SU-DHL-6 (cell line): ENCODE results near the gene SCTR.

ENCODE experiments used
- H2AFZ ChIP-seq: fragments of 200-600 bp; sonication (generic); 2 replicates; pipeline ENCODE4 v1.6.1; 2014; ENCODE audit warnings: low read depth, mild to moderate bottlenecking, moderate library complexity, mixed read lengths, antibody characterized with exemption, low read length; ENCODE audit not compliant: severe bottlenecking
- H3F3A ChIP-seq: fragments of 200-600 bp; shearing (Covaris generic); 2 replicates; pipeline ENCODE4 v1.6.0; 2016; ENCODE audit warnings: antibody characterized with exemption, mild to moderate bottlenecking; ENCODE audit not compliant: insufficient read depth
- H3K27ac ChIP-seq: fragments of 200-600 bp; sonication (generic); 2 replicates; pipeline ENCODE4 v1.5.1; 2016; ENCODE audit warnings: low read depth, mild to moderate bottlenecking, low read length, moderate library complexity, mixed read lengths
- H3K27me3 ChIP-seq: fragments of 200-600 bp; sonication (generic), shearing (Covaris generic); 2 replicates; pipeline ENCODE4 v1.6.0; 2014; ENCODE audit warnings: mild to moderate bottlenecking, low read length
- H3K36me3 ChIP-seq: fragments of 200-600 bp; sonication (generic); 2 replicates; pipeline ENCODE4 v1.6.1; 2014; ENCODE audit warnings: mild to moderate bottlenecking, low read length, mixed read lengths
- H3K4me2 ChIP-seq: fragments of 300-600, 200-600 bp; shearing (Covaris generic), sonication (generic); 2 replicates; pipeline ENCODE4 v1.6.0; 2014; ENCODE audit warnings: low read length, low read depth, mild to moderate bottlenecking; ENCODE audit not compliant: poor library complexity, severe bottlenecking
- H3K4me3 ChIP-seq: fragments of 200-600 bp; sonication (generic); 2 replicates; pipeline ENCODE4 v1.5.1; 2014; ENCODE audit warnings: antibody characterized with exemption, low read length, mild to moderate bottlenecking, mixed read lengths; ENCODE audit not compliant: insufficient read depth, poor library complexity, severe bottlenecking
- H3K79me2 ChIP-seq: fragments of 200-600 bp; sonication (generic); 2 replicates; pipeline ENCODE4 v1.6.1; 2014; ENCODE audit warnings: mild to moderate bottlenecking, low read length, moderate library complexity; ENCODE audit not compliant: insufficient read depth
- H3K9ac ChIP-seq: fragments of 200-600 bp; sonication (generic); 2 replicates; pipeline ENCODE4 v1.7.0; 2014; ENCODE audit warnings: mild to moderate bottlenecking, low read length
- H3K9me2 ChIP-seq: fragments of 200-600 bp; sonication (generic); replicated peaks from 2 replicates; pipeline ENCODE4 v1.6.1; 2014; ENCODE audit warnings: low read length; ENCODE audit not compliant: insufficient read depth
- H3K9me3 ChIP-seq: fragments of 200-600 bp; sonication (generic); 2 replicates; pipeline ENCODE4 v1.6.1; 2014; ENCODE audit warnings: low read length, mixed read lengths; ENCODE audit not compliant: insufficient read depth
- H4K20me1 ChIP-seq: fragments of 200-600 bp; sonication (generic); 2 replicates; pipeline ENCODE4 v1.6.1; 2014; ENCODE audit warnings: low read depth, mild to moderate bottlenecking, antibody characterized with exemption, low read length, moderate library complexity, mixed read lengths
- CTCF ChIP-seq: fragments of 200-600 bp; sonication (generic); IDR thresholded peaks from one replicate; pipeline ENCODE4 v1.5.1; 2017; ENCODE audit warnings: antibody characterized with exemption, mild to moderate bottlenecking, low read length, moderate library complexity; ENCODE audit not compliant: insufficient read depth, poor library complexity, severe bottlenecking
- EZH2phosphoT487 ChIP-seq: fragments of 200-600 bp; sonication (generic), shearing (Covaris generic); conservative IDR thresholded peaks from 2 replicates; pipeline ENCODE4 v1.6.1; 2018; ENCODE audit warnings: mild to moderate bottlenecking, antibody characterized with exemption, low read length, moderate library complexity, mixed read lengths

Gene SCTR

GRCh38 chr2:119426801-119427395 lies 97.4 kb downstream of the SCTR start:
- TF ChIP-seq EZH2phosphoT487, result no peak
- H3K4me2 ChIP-seq, result no peak overlapping the region
- no peaks in the 10 kb centered on the region for H3K9me3 ChIP-seq
- H4K20me1 ChIP-seq, result no peaks in the 10 kb centered on the region
- H3K36me3 ChIP-seq, result no peaks in the 10 kb centered on the region
- H2AFZ ChIP-seq, result no peak overlapping the region
- H3K27me3 ChIP-seq, result no peaks in the 10 kb centered on the region
- no peak overlapping the region for H3K4me3 ChIP-seq
- H3K79me2 ChIP-seq, result no peaks in the 10 kb centered on the region
- H3F3A ChIP-seq, result no peaks in the 10 kb centered on the region
- H3K9ac ChIP-seq, result no peak overlapping the region
- no peaks in the 10 kb centered on the region for H3K9me2 ChIP-seq
- H3K27ac ChIP-seq, result no peak overlapping the region

GRCh38 chr2:119426396-119426675 lies 97.9 kb downstream of the SCTR start:
- H3K36me3 ChIP-seq, result no peaks in the 10 kb centered on the region
- H3K9me2 ChIP-seq, result no peaks in the 10 kb centered on the region
- no peaks in the 10 kb centered on the region for H4K20me1 ChIP-seq
- H3K27ac ChIP-seq, result no peak overlapping the region
- H3F3A ChIP-seq, result no peaks in the 10 kb centered on the region
- H3K9ac ChIP-seq, result no peak overlapping the region
- H3K79me2 ChIP-seq, result no peaks in the 10 kb centered on the region
- no peak overlapping the region for H3K4me2 ChIP-seq
- H3K4me3 ChIP-seq, result no peak overlapping the region
- TF ChIP-seq CTCF (no peak), EZH2phosphoT487 (no peak)
- no peak overlapping the region for H2AFZ ChIP-seq
- 0 out of 2 replicates have a peak, but pooled peaks cover 3% of the 10 kb centered on the region for H3K9me3 ChIP-seq
- no peaks in the 10 kb centered on the region for H3K27me3 ChIP-seq

DNA sequence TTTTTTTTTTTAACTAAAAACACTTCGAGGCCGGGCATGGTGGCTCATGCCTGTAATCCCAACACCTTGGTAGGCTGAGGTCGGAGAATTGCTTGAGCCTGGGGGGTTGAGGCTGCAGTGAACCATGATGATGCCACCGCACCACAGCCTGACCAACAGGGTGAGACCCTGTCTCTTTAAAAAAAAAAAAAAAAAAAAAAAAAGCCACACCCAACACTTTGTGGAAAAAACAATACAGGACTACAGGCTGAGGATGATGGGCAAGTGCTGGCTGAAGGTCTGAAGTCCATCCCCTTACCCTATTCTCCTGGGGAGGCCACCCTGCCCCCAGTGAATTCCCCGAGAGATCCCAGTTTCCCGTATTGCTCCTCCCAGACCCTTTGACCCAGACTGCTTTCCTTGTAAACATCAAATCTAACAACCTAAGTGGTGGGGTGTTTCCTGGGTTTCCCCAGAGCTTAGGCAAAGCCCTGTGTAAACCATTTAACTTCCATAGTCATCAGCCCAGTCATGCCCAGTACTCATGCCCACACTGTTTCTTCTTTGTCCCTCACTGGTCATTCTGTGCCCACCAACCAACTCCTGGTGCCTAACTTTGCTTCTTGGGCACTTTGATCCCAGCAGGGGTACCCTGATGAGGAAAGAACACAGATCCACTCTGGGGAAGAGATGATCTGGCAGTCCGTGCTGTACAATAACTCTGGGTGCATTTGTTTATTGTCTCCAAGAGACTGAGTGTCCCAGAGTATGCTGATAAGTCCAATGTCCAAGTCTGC lies 98.5 kb downstream of the SCTR start:
- Histone ChIP-seq H3K9ac (no peak overlapping the region), H3K4me2 (no peak overlapping the region)

More for the DNA sequence above, 98.5 kb downstream of the SCTR start:
- no peak for TF ChIP-seq CTCF
- TF ChIP-seq EZH2phosphoT487, result no peak
- no peaks in the 10 kb centered on the region for H3F3A ChIP-seq
- no peak overlapping the region for H2AFZ ChIP-seq
- no peaks in the 10 kb centered on the region for H3K36me3 ChIP-seq
- no peaks in the 10 kb centered on the region for H3K79me2 ChIP-seq
- H3K9me2 ChIP-seq, result no peaks in the 10 kb centered on the region
- peaks cover 9% of the 10 kb centered on the region; the same call in 1 of the 2 replicates for H3K9me3 ChIP-seq
- no peak overlapping the region for H3K4me3 ChIP-seq
- no peaks in the 10 kb centered on the region for H4K20me1 ChIP-seq
- no peaks in the 10 kb centered on the region for H3K27me3 ChIP-seq
- H3K27ac ChIP-seq, result no peak overlapping the region
